Panc1 (cell line): ENCODE results near the gene GABRA4.

Experiments
- CTCF ChIP-seq: fragments of 450-650 bp; IDR thresholded peaks from 2 replicates; pipeline ENCODE4 v1.5.1; 2017; ENCODE audit warnings: mild to moderate bottlenecking
- POLR2AphosphoS5 ChIP-seq: IDR thresholded peaks from 2 replicates; pipeline ENCODE4 v1.6.1; 2012; ENCODE audit warnings: mild to moderate bottlenecking, low read depth, low read length, moderate library complexity
- REST ChIP-seq, 2 experiments: IDR thresholded peaks; 2 replicates each; pipeline ENCODE4 v1.6.1; 2011 to 2012; ENCODE audit warnings: low read depth in 2 of 2, control low read depth in 1 of 2, low read length in 1 of 2, mild to moderate bottlenecking in 1 of 2, moderate library complexity in 1 of 2; ENCODE audit not compliant: insufficient read depth in 1 of 2
- SIN3A ChIP-seq: IDR thresholded peaks from 2 replicates; pipeline ENCODE4 v1.6.1; 2012; ENCODE audit warnings: low read depth, mild to moderate bottlenecking, low read length, moderate library complexity, borderline replicate concordance; ENCODE audit not compliant: insufficient read depth
- TCF7L2 ChIP-seq: IDR thresholded peaks from 2 replicates; pipeline ENCODE4 v1.6.1; 2011; ENCODE audit warnings: mild to moderate bottlenecking, low read depth, low read length, inconsistent platforms

GRCh38 chr4:47031011-47031678, 37.8 kb upstream of the GABRA4 start, which contains the start of gene GABRB1:
- TF ChIP-seq CTCF: no peak
- TF ChIP-seq POLR2AphosphoS5: no peak
- no peak for TF ChIP-seq REST (IDR thresholded peaks at IDR 0.05; ENCODE audit: insufficient read depth in 1 of 2, low read depth in 2 of 2, low read length in 1 of 2)
- TF ChIP-seq TCF7L2: no peak
- no peak for TF ChIP-seq SIN3A
